ENCODE measurements around the gene IHH.

IHH gene

DNA sequence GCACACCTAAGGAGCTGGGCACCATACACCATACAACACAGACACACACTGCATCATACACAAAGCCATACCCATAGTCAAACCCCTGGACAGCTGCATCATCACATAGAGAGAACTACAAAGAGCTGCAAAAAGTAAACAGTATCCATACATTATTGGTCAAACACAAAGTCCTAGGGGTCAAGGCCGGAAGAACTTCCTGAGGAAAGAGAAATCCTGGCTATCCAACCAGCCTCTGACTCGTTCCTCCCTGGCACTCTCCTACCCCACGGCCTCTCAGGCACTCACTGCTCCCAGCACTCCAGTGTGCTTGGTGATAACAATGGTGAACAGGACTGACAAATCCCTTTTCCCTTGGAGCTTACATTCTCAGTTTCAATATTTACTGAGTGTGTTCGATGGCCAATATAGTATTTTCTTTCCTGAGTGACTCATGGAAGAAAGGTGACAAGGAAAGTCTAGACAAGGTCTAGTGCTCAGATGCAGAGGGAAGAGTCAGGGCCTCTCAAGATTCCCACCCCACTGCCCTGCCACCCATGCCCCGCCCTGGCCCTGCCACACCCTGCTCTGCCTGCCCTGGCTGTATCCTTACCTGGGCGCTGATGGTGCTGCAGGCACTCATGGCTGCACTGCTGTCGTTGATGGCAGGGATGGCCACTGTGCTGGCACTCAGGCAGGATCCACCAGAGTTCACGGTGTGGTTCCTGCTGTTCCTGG is 22.8 kb downstream of the IHH start:
- no peak for DNase-seq (ENCODE audit: low read depth)

DNA sequence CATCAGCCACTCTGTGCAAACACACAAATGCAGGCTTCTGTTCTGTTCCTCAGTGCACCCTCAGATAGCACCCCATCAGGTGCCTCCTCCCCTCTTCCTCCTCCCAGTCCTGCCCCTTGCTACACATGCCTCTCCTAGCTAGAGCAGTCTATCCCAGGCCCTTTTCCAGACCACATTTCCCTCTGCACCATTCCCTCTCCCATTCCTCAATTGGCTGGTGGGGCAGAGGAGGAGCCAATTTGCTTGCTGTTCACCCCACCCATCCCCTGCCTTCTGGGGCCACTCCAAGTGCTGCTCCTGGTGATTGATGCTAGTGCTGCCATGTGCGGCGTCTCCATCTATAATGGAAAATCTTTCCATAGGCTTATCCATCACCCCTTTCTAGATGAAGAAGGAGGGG is 24.8 kb downstream of the IHH start:
- DNase-seq (ENCODE audit: low read depth), result no peak

DNA sequence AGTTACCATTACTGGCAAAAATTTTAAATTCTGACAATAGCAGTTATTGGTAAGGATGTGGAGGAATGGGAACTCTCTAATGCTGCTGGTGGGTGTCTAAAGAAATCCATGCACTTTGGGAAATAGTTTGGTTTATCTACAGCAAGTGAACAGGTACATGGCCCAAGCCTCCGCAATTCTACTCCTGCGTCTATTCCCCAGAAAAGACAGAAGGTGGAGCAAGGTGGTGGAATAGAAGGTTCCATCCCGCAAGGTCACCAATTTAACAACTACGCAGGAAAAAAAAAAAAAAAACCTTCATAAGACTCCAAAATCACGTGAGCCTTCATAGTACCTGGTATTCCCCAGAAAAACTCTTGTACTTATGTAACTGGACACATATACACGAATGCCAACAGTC is 25.9 kb downstream of the IHH start:
- DNase-seq (ENCODE audit: low read depth), result no peak

GRCh38 chr2:219032051-219032745 is 28.5 kb downstream of the IHH start:
- DNase-seq (ENCODE audit: low read depth), result no peak

GRCh38 chr2:219031005-219031738 is 29.5 kb downstream of the IHH start:
- no peak for DNase-seq (ENCODE audit: low read depth)

DNA sequence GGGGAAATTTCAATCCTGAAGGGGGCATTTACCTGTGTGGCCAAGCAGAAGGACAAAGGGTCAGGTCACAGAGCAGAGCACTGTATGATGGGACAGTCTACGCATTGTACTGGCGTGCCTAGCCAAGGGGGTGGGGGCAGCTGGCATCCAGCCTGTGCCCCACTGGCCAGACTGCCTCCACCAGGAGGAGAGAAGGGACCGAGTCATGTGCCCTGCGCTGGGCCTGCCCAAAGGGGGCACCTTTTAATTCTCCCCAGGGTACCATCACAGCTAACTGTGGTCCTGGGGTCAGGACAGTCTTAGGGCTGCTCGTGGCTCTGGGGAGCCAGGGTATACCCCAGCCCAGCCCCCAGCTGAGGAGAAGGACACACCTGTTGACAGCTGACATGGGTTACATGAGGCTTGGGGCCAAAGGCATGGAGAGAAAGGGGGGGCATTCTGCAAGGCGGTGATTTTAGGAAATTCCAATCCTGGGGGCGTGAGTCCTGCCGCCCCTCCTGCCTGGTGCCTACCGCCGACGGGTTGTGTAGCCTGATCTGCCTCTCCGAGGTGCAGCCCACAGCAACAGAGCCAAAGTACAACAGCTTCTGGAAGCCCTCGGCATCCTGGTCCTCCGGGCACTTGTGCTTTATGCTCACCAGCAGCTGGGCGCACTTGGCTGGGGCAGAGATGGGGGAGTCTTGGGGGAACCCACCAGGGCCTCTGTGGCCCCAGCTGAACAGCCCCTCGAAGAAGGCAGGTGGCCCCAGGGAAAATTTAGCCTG is 30.4 kb downstream of the IHH start:
- DNase-seq (ENCODE audit: low read depth), result no peak

DNA sequence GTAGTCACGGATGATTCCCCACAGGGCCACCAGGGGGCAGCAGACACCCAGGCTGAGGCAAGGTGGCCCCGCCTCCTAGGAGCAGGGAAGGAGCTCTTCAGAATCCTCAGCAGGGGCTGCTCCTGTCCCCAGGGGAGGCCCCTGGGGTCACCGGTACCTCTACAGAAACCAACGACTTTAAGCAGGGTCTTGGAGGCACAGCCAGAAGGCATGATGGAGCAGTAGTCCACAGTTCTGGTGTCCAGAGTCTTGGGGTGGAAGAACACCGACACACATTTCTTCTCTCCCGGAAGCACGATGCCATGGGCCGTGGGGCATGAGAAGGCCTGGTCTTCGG is 30.9 kb downstream of the IHH start:
- peak; percentile 51 for DNase-seq (ENCODE audit: low read depth)

GRCh38 chr2:219028996-219029828 is 31.5 kb downstream of the IHH start:
- no peak for DNase-seq (ENCODE audit: low read depth)

DNA sequence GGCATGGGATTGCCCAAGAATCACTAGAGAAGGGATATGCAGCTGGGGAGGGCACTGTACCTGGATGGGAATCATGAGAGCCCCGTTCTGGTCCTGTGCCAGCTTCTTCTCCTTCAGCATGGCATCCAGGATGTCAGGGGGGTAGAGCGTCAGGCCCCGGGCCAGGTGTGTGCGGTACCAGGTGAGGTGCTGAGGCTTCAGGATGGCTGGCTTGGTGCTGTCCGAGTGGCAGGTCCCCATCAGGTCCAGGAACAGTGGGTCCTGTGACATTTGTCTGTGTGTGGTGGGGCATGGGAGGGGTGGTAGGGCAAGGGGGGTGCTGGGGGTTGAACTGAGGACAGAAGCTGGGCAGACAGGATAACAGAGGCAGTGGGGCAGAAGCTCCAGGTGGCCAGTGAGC is 32.6 kb downstream of the IHH start:
- DNase-seq (ENCODE audit: low read depth), result no peak

DNA sequence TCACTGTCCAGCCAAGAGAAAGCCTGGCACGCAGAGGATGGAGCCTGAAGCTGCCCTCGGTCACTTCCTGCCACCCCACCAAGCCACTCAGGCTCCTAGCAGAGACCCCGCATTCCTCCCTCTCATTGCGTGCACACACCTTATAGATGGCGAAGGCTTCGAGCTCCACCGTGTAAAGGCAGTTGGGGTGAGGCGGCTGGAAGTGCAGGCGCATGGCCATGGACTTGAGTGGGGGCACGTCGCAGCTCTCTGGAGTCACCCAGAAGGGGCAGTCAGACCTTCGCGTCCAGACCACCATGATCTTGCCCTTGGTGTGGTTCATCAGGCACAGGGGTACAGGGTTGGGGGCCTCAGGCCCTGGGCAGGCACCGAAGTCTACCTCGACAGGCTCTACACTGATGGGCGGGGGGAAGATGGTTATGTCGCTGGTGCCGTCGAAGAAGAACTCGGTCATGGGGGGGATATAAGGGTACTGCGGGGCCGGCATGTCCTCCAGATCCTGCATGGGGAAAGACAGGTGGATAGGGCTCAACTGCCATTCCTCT is 33.1 kb downstream of the IHH start:
- no peak for DNase-seq (ENCODE audit: low read depth)

- no peak for DNase-seq (ENCODE audit: low read depth)
Observed at GRCh38 chr2:219026946-219027345, 33.8 kb downstream of the IHH start.

DNA sequence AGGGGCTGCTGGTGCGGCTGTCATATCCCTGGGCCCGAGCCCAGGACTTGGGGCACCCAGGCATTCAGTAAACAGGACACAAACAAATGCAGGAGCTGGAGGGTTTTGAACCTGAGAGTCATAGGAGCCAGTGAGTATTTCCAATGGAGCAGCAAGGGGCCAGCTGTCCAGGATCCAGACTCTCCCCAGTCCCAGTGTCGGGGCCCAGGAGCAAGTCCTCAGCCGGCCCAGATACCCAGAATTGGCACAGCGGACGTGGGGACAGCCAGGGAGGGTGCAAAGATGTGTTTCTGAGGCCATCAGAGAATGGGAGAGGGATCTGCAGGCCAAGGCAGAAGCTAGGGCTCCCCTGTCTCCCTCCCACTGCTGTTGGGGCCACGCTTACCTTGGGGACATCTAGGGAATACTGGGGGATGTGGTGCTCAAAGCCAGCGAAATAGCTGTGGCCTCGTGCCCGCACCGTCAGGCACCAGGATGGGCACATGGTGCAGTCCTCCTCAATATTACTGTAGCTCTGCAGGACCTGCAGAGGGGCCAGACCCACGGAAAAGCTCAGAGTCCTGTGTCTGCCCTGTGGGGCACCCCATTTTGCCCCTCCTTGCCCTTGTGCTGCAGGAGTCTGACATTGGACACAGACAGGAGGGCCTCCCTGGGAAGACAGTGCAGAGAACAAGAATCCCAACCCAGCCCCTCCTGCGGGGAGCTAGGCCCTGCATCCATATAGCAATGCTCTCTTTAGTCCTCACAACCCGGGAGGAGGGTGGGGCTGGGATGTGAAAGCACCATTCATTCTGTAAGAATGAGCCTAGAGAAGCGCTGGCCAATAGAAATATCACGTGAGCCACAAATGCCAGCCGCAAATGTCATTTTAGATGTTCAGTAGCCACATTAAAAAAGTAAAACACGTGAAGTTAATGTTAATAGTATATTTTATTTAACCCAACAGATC is 34.8 kb downstream of the IHH start:
- no peak for DNase-seq (ENCODE audit: low read depth)

- DNase-seq (ENCODE audit: low read depth), result no peak
Observed at GRCh38 chr2:219024059-219024458, 36.7 kb downstream of the IHH start.

DNA sequence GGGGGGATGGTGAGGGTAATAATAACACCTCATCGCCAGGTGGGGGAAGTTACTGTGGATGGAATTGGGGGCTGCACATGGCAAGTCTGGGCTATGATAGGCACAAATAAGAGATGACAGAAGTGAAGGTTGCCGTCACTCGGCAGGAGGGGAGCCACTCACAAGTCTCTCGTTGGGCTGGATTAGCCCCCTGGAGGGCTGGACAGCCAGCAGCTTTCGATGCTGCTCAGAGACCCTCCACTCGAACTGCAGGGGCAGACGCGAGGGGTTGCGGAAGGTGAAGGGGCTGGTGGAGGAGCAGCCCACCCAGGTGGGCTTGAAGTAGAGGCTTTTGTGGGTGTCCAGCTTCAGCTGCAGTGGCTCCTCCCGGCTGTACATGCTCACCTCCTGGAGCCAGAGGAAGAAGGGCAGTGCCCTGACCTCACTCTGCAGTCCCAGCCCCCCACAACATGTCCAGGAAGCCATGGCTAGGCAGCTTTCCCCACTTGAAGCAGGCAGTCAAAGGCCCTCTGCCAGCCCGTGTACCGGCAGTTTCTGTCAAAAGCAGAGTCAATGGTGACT is 37.6 kb downstream of the IHH start:
- no peak for DNase-seq (ENCODE audit: low read depth)

DNA sequence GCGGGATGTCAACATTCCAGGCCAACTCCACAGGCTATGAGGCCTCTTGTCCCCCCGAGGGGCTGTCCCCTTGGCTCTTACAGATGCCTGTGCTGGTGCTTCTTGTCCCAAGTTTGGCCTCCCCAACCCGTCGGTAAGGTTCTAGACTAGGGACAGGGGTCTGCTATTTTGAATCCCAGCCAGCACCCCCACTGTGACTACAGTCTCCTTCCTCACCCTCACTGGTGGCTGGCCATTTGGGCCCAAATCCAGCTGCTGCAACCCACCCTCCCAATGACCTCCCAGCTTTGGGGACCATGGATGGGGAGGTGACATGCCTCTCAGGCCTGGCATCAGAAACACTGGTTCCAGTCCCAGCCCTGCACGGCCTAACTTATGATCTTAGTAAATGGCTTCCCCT is 38.1 kb downstream of the IHH start:
- no peak for DNase-seq (ENCODE audit: low read depth)

GRCh38 chr2:219022041-219022440 is 38.7 kb downstream of the IHH start:
- no peak for DNase-seq (ENCODE audit: low read depth)

GRCh38 chr2:219021591-219021990 is 39.1 kb downstream of the IHH start:
- DNase-seq (ENCODE audit: low read depth), result no peak

DNA sequence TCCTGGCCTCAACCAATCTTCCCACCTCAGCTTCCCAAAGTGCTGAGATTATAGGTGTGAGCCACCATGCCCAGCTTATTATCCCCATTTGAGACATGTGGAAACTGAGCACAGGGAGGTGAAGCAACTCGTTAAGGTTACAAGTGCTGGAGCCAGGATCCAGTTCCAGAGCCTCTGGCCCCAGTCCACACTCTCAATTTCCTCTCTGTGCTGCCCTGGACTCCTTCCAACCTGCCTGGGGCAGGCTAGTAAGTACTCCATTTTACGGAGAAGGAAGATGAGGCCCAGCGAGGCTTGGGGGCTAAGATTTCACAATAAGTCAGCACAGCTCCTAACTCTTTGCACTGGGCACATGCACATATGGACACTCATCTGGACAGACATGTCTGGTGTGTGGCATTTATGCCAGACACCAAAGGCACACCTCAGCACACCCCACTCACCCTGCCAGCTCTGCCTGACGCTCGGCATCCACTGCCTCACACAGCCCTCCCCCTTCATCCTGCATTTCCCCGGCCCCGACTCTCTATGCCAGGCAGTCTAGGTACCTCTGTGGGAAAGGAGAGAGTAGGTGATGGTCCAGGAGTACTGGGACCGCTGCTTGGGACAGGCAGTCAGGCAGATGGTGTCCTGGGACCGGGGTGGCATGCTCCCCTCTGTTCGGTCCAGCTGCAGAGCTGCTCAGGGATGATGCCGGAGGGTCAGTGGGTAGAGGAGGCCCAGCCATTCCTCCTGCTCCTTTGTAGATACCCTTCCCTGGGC is 39.9 kb downstream of the IHH start:
- no peak for DNase-seq (ENCODE audit: low read depth)

DNA sequence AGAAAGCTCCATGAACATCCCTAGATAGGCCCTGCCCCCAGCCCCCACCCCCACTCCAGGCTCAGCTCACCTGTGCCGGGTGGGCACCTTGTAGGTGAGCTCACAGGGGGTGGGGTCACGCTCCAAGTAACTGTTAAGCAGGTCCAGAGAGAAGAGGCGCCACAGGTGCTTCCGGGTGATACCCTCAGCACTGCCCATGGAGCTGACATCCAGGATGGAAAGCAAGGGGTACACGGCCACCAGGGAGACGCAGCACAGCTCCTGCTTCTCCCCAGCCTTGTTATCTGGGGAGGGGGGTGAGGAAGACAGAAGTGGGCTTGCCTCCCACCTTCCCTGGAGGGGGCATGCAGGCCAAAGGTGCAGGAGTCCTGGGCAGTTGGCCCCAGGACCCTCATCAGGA is 41.3 kb downstream of the IHH start:
- no peak for DNase-seq (ENCODE audit: low read depth)

All from T-helper 22 cell (primary cell).